HuH-7 (cell line): ENCODE results near the gene NEDD4L.

Experiments
- DNase-seq: peaks from one replicate; pipeline ENCODE4 v3.0.0; 2011; ENCODE audit warnings: low spot score

The NEDD4L gene

DNA sequence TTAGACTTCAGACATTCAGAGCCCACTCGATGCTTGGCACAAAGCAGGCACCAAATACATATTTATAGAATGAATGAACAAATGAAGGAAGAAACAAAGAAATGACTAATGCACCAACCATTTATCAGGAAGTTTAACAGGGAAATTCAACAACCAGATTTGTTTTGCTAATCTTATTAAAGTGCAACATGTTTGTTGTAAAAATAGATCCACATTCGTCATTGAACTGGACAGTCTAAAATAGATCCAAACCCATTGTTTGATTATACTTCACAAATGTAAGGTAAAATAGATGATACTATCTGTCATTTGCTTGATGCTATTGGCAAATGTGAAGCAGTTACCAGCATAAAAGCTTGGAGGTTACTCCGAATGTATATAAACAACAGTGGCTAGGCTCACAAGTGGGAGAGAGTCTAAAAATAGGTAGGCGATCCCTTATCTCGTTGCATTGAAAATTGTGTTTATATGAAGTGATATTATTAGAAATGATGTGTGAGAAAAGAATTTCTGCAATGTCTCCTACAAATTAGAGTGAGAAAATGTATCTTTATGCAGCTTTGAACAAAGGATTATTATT lies 246.2 kb downstream of the NEDD4L start:
- no peak for DNase-seq

DNA sequence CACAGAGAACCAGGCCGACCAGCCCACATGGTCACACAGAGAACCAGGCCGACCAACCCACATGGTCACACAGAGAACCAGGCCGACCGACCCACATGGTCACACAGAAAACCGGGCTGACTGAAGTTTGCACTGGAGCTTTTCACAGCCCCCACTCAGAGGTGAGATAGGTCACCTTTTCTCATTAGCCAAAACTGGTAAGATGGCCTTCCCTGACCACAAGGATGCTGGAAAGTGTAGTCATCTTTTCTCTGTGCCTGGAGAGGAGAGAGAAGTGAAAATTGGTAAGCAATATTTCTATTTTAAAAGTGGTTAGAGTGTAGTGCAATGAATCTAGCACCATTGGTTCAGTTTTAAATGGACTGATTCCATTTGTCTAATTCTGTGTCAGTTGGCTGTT lies 247.1 kb downstream of the NEDD4L start:
- no peak for DNase-seq

DNA sequence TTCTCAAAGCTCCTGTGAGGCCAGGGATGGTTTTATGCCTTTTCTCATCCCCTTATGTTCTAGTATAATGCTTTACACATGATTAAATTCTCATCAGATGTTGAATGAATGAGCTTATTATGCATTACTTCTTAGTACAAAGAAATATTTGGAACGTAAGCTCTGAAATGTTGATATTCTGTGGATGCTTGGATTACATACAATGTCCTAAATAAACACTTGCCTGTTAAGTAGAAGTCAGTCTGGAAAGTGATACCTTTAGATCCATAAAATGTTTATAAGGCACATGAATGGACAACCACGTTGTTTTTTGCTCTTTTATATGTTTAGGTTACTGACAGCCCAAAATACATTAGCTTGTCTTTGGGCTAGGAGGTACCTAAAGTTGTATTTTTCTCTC lies 248.6 kb downstream of the NEDD4L start:
- DNase-seq, result no peak

DNA sequence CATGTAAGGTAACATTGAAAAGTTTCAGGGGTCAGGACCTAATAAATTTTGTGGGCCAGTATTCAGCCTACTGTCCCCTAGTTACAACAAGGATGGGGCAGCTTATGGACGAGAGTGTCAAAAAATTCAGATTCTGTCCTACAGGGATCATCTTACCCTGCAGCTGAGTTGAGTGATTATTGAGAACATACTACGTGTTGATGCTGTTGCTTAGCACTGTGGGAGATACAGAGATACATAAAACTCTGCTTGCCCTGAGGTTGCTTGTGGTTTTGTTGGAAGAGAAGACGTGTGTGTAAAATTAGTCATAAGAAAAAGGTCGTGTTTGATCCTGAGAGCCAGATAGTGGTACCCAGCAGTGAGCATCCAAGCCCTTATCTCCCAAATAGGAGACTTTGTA lies 253.2 kb downstream of the NEDD4L start:
- no peak for DNase-seq

DNA sequence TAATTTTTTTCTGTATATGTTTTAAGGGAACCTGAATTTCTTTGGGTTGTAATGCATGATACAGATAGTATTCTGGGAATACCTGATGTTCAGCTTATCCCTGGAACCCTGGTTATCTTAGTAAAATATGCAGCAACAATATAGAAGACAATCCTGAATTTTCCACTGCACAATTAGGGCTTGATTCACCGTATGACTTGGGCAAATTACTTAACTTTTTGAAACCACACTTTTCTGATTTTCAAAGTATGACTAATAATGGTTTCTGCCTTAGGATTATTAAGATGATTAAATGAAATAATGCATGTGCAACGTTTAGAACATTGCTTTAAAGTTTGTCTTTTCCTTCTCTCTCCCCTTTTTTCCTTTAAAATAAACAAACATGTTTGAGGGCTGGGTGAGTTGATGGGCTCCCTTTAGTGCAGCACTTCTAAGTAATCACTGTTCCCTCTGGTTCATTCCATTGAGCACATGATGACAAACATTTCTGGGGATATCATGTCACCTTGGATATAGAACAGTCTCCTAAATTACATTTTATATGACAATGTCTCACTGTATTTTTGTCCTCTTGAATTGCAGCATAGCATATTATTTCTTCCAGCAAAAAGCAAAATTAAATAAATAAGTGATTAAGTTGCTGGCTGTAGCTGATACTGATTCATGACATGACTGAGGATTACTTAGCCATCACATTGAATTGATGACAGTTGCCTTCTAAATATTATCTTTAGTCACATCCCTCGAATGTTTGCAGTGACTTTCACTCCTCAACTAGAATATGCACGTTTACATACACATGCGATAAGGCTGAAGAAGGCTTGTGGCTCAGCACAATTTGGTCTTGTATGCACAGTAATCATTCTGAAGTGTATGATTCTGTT lies 254.5 kb downstream of the NEDD4L start:
- DNase-seq, result no peak

DNA sequence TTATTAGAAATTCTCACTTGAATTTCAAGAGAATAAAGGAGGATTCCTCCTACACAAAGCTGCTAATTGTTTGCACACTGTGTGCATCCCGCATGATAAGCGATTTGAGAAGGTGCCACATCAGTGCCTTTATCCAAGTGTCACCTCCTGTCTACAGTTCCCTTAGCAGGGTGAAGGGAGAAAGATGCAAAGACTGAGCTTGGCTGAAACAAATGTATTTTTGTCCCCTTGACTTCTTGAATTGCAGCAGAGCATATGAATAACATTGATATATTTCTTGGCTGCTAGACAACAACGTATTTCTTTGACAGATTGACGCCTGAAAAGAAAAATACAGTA lies 255.1 kb downstream of the NEDD4L start:
- no peak for DNase-seq

DNA sequence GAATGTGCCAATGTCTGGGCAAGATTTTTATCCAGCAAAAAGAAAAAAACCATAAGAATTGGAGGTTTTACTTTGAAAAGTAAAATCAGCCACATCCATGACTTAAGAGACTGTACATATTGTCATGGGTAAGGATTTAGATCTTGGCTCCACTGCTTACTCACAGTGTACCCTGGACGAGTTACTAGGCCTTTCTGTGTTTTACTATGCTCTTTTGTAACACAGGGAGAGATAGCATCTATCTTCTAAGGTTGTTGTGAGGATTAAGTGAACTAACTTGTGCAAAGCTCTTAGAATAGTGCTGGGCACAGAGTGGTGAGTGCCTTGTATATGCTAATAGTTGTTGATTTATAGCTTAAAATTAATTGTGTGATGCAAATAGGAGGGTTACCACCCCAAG lies 255.9 kb downstream of the NEDD4L start:
- no peak for DNase-seq

DNA sequence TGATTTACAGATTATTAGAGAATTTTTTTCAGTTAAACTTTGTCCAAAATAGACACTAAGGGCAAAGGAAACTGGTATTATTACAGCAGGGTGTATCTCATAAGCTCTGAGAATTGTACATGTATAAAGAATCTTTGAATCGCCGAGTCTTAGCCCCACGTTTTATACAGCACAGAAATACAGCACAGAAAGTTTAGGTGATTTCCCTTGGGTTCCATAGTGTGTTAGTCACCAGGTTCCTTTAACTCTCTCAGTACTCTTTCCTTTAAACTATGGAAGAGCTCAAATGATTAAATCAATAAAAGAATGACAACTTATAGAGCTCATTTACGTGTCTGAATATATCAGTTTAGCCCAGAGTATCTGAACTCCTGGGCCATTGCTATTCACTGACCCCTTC lies 256.8 kb downstream of the NEDD4L start:
- no peak for DNase-seq

DNA sequence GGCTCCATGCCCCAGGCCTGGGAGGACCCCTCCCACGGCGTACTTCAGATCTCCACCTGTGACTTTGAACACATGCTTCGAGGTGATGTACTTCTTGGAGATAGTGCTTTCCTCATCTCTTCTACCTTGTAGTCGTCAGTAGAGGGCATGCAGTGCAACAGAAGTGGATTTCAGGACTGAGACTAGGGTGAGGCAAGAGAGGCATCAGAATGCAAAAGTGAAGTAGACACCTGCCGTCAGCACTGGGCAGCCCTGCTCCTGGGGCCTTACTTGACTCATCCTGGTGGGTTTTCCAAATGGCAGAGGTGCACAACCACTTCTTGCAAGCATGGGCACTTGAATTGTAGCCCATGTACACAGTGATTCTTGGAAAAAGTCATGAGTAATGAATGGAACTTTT lies 258.8 kb downstream of the NEDD4L start:
- DNase-seq, result no peak

DNA sequence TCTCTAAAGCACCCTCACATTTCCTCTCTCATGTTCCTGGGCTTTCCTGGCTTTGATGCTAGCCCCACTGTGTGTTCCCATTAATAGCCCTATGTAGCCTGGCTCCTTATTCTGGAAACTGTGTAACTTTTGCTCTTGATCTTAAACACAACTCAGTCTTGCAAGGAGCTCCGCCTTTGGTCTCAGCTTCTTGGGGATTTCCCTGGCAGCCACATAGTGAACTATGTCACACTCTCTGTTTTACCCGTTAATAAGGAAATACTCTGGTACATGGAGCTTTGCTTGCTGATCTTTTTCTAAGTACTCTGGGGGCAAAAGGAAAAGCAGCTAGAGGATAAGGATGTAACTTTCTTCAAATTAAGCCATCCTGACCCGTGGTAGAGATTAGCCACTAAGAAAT lies 259.3 kb downstream of the NEDD4L start:
- DNase-seq, result no peak

DNA sequence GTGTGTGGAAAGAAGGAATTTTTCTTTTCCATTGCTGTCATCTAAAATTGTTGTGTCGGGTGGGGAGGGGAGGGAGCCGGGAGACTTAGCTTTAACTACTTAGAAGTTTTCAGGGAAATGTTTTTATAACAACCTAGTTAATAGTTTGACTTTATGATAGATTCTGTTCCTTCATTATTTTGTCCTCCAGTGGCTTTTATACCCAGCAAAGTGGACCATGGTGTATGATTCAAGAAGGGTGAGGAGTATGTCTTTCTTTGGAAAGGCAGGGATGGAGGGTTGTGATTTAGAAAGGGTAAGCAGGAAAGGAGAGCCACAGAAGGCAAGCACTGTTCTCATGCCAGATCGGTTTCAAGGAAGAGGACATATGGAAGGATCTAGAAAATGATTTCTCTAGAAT lies 261.8 kb downstream of the NEDD4L start:
- no peak for DNase-seq

DNA sequence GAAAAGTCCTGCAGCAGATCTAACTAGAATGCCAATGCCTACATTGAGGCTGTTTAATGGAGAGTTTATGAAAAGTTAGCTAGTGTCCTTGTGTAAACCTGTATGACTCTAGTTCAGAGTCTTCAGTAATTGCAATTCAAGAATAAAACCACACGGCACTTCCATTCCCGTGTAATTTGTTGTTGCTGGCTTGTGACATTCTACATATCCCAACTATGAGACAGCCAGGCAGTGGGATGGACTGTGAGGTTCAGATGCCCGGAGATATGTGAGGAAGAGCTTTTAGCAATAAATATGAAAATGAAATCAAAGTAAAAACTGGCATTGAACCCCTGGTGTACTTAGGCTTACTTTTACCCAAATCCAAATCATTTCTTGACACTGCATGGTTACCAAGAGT lies 263.4 kb downstream of the NEDD4L start:
- no peak for DNase-seq

DNA sequence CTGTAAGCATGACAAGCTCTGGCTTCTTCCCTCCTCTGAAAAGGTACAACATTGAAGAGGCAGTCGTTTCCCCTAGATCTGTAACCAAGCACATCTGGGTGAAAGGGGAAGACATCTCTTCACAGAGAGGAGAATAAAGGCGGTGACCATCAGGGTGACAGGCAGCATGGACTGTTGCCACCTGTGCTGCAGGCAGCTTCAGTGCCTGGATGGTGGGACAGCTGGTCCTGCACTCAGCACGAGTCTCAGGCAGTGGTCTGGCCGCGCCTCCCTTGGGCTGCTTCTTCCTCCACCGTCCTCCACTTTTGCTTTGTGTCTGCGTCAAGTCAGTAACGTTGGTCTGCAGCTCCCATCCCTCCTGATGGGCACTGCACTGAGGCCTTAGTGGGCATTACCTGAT lies 264.4 kb downstream of the NEDD4L start:
- no peak for DNase-seq

DNA sequence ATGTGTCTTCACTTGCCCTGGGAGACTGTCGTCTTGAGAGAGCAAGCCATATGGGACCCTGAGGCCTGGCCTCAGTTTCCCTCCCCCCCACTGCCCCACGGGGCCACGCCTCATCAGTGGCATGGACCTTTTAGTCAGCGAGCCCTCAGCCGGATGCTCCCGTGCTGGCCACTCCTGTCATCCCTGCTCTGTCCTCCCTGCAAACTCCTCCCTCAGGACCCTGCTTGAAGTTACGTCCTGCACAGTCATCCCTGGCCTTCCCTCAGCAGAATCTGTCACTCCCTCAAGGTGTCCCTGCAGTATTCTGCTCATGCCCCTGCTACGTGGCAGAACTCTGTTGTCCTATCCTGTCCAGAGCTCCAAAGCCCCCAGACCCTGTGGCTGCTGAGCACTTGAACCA lies 265.1 kb downstream of the NEDD4L start:
- DNase-seq, result no peak

DNA sequence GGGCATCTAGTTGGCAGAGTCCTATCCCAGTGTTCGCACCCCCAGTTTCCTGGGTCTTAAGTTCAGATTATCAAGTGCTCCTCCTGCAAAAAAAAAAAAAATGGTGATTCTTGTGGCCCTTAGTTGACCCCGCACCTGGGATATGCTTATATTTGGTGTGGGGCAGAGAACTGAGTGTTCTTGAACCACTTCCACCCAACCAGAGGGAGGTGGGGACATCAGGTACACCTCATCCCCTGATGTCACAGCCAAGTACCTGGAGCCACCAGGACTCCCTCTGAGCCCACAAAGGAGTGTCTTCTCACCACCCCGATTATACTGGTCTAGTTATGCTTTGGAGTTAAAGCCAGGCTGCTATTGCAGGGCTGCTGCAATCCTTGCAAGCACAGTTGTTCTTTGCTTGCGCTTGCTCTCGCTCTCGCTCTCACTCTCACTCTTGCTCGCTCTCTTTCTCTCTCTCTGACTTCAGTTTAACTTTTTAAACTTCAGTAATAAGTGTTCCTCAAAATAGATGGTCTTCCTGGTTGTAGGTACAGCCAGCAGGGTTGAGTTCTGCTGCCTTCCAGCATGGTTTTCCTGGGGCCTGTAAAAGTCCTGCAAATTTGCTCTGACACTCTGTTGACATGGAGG lies 265.7 kb downstream of the NEDD4L start:
- DNase-seq, result no peak

DNA sequence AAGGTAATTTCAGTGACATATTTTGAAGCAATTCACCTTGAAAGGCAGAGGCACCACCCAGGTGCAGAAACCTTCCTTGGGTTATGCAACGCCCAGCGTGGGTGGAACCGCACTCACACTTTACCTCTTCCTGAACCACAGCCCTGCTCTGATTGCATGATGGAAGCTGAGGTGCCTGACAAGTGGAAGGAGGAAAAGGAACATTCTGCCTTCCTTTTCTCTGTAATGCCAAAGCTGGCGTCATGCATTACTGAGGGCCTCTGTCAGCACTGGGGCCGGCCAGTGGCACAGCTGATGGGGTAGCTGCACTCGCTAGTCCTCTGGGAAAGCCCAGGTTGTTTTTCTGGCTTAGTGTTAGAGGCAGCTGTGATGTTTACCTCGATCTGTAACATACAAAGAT lies 266.5 kb downstream of the NEDD4L start:
- DNase-seq, result no peak

DNA sequence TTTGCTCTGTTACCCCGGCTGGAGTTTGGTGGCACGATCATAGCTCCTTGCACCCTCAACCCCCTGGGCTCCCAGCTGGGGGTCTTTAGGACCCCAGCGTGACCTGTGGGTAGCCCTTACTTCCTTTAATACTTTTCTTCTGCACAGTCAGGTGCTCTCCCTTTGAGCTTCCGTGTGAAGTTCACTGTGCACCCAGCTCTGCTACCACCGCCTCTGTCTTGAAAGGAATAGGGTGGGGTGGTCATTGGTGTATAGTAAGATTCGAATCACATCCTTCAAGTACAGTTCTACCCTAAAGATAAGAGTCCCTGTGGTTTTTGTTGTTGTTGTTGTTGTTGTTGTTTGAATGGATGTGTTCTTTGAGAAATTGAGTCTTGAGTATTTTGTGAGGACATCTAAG lies 267.4 kb downstream of the NEDD4L start:
- no peak for DNase-seq

DNA sequence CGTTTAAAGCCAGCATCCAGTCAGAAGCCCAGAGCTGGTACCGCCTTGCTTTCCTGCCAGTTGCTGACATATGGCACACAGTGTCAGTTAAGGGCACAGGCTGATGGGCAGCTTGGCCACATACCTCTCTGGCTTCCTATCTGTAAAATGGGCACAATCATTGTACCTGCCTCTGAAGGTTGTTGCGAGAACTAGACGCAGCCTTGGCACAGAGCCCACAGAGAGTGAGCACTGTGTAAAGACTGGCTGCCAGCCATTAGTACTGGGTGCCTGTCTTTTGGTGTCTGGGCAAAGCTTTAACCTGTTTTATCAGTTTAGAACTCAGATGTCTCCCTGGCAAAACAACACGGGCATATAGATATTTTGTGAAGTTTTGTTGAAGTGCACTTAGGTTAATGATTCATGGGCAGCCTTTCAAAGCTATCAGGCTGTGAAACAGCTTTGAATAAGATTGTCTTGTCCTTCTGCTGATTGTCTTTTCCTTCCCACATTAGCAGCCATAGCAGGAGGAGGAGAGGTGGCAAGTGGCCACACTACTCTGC lies 269.5 kb downstream of the NEDD4L start:
- no peak for DNase-seq

DNA sequence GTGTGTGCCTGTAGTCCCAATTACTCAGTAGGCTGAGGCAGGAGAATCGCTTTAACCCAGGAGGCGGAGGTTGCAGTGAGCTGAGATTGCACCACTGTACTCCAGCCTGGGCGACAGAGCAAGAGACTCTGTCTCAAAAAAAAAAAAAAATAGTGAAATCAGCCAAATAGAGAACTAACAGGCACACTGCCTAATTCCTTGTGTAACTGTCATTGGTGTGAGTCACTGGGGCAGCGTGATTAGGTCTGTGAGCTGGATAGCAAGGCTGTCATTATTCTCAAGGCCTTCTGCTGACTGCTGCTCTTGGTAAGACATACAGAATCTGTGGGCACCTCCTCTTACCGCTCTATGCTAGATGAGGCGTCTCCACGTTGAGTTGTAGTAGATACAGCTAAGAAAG lies 270.3 kb downstream of the NEDD4L start:
- no peak for DNase-seq

DNA sequence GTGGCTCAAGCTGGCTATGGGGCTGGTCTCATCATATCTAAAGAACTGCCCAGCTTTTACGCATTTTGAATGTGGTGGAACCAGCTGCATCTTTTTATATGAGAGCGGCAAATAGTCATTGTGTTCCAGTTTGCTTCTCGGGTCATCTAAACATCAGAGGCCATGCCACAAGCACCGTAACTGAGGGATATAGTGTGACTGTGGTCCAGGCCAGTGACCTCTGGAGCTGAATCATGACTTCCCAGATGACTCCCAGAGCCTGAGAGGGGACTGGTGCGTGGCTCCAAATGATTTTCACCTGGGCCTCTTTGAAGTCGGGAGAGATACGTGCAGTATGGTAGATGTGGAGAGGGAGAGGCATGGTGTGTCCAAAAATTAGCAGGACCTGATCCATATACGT lies 271.0 kb downstream of the NEDD4L start:
- no peak for DNase-seq

DNA sequence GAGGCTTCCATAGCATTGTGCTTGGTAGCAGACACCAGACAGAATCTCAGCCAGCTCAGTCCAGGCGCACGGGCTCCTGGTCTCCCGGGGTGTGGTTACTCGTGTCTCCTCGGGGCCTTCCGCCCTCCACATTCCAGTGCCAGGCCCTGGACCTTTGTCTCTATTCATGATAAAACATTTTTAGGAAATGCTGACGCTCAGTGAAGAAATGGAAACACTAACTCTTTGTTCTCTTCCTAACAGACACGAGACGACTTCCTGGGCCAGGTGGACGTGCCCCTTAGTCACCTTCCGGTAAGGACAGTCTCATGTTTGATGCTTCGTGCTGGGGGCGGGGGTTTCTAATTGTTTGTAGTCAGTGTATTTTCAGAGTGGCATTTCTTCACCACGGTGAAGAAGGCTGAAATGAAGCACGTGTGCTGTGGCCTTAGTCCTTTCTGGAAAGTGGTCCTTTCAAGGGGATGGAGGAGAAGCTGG lies 271.8 kb downstream of the NEDD4L start:
- DNase-seq, result peak; percentile 37

DNA sequence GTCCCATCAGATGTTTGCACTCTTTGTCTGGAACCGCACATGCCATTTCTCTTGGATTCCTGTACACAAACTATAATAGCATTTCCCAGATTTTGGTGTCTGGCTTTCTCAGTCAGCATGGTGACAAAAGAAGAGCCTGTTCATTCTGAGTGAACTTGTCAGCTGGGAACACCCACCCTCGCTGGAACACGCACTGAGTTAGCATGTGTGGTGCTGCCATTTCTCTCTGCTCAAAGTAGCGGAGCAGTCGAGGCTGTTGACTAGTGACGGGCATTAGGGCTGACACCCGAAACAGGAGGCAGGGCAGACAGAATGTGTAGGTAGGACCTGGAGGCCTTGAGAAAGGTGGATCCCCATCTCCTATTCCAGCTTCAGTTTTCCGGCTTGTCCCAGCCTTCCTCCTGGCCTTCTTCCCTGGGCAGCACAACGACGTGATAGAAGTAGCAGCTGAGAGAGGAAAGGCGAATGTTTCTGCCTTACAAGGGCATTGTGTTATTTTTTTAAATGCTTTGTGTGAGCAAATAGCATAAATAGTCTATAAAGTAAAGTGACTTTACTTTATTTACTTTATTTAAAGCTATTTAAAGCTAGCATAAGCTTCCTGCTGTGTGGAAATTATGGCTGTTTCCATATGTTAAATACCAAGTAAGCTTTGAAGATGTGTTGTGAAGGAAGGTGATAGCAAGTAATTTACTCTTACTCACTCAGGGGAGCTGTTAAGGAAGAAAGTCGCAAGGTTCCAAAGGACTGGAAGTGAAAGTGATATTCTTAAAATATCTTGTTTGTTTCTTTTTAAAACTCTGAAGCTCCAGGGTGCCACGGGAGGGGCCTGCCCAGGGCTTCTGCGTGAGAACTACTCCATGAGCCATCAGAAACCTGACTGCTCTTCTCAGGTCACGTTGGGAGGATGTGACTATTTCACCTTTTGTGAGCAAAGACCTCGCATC lies 272.6 kb downstream of the NEDD4L start:
- DNase-seq, result no peak
